Measurements from ENCODE around the gene NDUFV1.

NDUFV1 gene

GRCh38 chr11:67640758-67641337 is 34.1 kb downstream of the NDUFV1 start:
- H4K91ac ChIP-seq (ENCODE audit: low read depth, low read length, poor library complexity) = peak overlapping the region; percentile 3
- no peak overlapping the region for H4K8ac ChIP-seq (ENCODE audit: low read depth, low read length)
- peaks cover 0 to 2% of the 10 kb centered on the region in 2 donors for H3K9me3 ChIP-seq (replicated peaks in 1 of 2; ENCODE audit: control insufficient read depth in 2 of 2, insufficient read depth in 1 of 2, low read depth in 1 of 2, low read length in 2 of 2)
- H2BK5ac ChIP-seq (ENCODE audit: low read length) = peak overlapping the region; percentile 24
- peak overlapping the region; percentile 76 for H3K4ac ChIP-seq (ENCODE audit: low read length)
- H3K14ac ChIP-seq (ENCODE audit: low read length) = peak overlapping the region; percentile 47
- H3K36me3 ChIP-seq (replicated peaks in 1 of 2; ENCODE audit: control insufficient read depth in 2 of 2, insufficient read depth in 2 of 2, low read length in 2 of 2) = no peaks in the 10 kb centered on the region
- peaks cover 2% of the 10 kb centered on the region for H3K79me1 ChIP-seq (ENCODE audit: low read depth, low read length)
- peak overlapping the region; percentile 97 for H2BK15ac ChIP-seq (ENCODE audit: low read length)
- H2BK120ac ChIP-seq (ENCODE audit: low read depth, low read length) = no peak overlapping the region
- peak overlapping the region; percentile 48 for H3K18ac ChIP-seq (ENCODE audit: low read length)
- peak overlapping the region; percentile 71 for H2AFZ ChIP-seq (ENCODE audit: low read length)
- no CpG with 5 or more reads among the region's 12 CpGs for WGBS, 2 donors (ENCODE audit: extremely low coverage in 2 of 2, insufficient read length in 2 of 2, insufficient replicate concordance in 1 of 2)
- peak overlapping the region; percentile 67 for H3K9ac ChIP-seq (ENCODE audit: low read depth, low read length, poor library complexity)
- no peak for DNase-seq (ENCODE audit: low spot score)
- peak overlapping the region; percentile 89 for H3K23ac ChIP-seq (ENCODE audit: low read depth, low read length, poor library complexity)
- peaks cover 0 to 5% (median 2%) of the 10 kb centered on the region in 3 experiments for H3K27me3 ChIP-seq (ENCODE audit: control insufficient read depth in 3 of 3, insufficient read depth in 3 of 3, low read depth in 1 of 3, low read length in 3 of 3)
- no peak overlapping the region for H3K4me2 ChIP-seq (ENCODE audit: insufficient read depth, low read length, poor library complexity, severe bottlenecking)
- H3K4me3 ChIP-seq (ENCODE audit: low read length in 2 of 2) = no peak overlapping the region
- peaks cover 2 to 12% of the 10 kb centered on the region in 2 donors for H3K4me1 ChIP-seq (ENCODE audit: control insufficient read depth in 2 of 2, insufficient read depth in 1 of 2, low read depth in 1 of 2, low read length in 2 of 2)
- H2AK5ac ChIP-seq (ENCODE audit: low read depth, low read length) = peak overlapping the region; percentile 92
- peak overlapping the region; percentile 90 for H2BK12ac ChIP-seq (ENCODE audit: low read length)
- no peak overlapping the region for H3K27ac ChIP-seq (replicated peaks; ENCODE audit: low read length)

GRCh38 chr11:67641338-67642172 is 34.8 kb downstream of the NDUFV1 start:
- Histone ChIP-seq H3K14ac (ENCODE audit: low read length) (peak overlapping the region; percentile 71), H2BK5ac (ENCODE audit: low read length) (peak overlapping the region; percentile 24), H2AFZ (ENCODE audit: low read length) (no peak overlapping the region), H3K4me3 (ENCODE audit: low read length in 2 of 2) (peak overlapping the region in 1 of 2 donors; percentile 16), H2BK12ac (ENCODE audit: low read length) (peak overlapping the region; percentile 90), H3K27me3 (ENCODE audit: control insufficient read depth in 3 of 3, insufficient read depth in 3 of 3, low read depth in 1 of 3, low read length in 3 of 3) (peaks cover 0 to 5% (median 2%) of the 10 kb centered on the region in 3 experiments), H3K36me3 (replicated peaks in 1 of 2; ENCODE audit: control insufficient read depth in 2 of 2, insufficient read depth in 2 of 2, low read length in 2 of 2) (no peaks in the 10 kb centered on the region), H3K4me2 (ENCODE audit: insufficient read depth, low read length, poor library complexity, severe bottlenecking) (no peak overlapping the region), H3K27ac (replicated peaks; ENCODE audit: low read length) (no peak overlapping the region), H4K91ac (ENCODE audit: low read depth, low read length, poor library complexity) (no peak overlapping the region), H4K8ac (ENCODE audit: low read depth, low read length) (no peak overlapping the region), H2BK120ac (ENCODE audit: low read depth, low read length) (peak overlapping the region; percentile 61), H3K18ac (ENCODE audit: low read length) (peak overlapping the region; percentile 50), H3K23ac (ENCODE audit: low read depth, low read length, poor library complexity) (peak overlapping the region; percentile 89), H3K9ac (ENCODE audit: low read depth, low read length, poor library complexity) (peak overlapping the region; percentile 67), H3K79me1 (ENCODE audit: low read depth, low read length) (peaks cover 2% of the 10 kb centered on the region), H2AK5ac (ENCODE audit: low read depth, low read length) (peak overlapping the region; percentile 92), H3K4ac (ENCODE audit: low read length) (peak overlapping the region; percentile 76), H3K4me1 (ENCODE audit: control insufficient read depth in 2 of 2, insufficient read depth in 1 of 2, low read depth in 1 of 2, low read length in 2 of 2) (peaks cover 2 to 12% of the 10 kb centered on the region in 2 donors), H3K9me3 (replicated peaks in 1 of 2; ENCODE audit: control insufficient read depth in 2 of 2, insufficient read depth in 1 of 2, low read depth in 1 of 2, low read length in 2 of 2) (peaks cover 0 to 2% of the 10 kb centered on the region in 2 donors), H2BK15ac (ENCODE audit: low read length) (peak overlapping the region; percentile 97)
- DNase-seq (ENCODE audit: low spot score) = no peak
- no CpG with 5 or more reads among the region's 28 CpGs for WGBS, 2 donors (ENCODE audit: extremely low coverage in 2 of 2, insufficient read length in 2 of 2, insufficient replicate concordance in 1 of 2)

- Histone ChIP-seq H3K9me3 (replicated peaks in 1 of 2; ENCODE audit: control insufficient read depth in 2 of 2, insufficient read depth in 1 of 2, low read depth in 1 of 2, low read length in 2 of 2) (peaks cover 0 to 2% of the 10 kb centered on the region in 2 donors), H2AK5ac (ENCODE audit: low read depth, low read length) (peak overlapping the region; percentile 83), H2BK5ac (ENCODE audit: low read length) (no peak overlapping the region), H3K36me3 (replicated peaks in 1 of 2; ENCODE audit: control insufficient read depth in 2 of 2, insufficient read depth in 2 of 2, low read length in 2 of 2) (no peaks in the 10 kb centered on the region), H3K18ac (ENCODE audit: low read length) (peak overlapping the region; percentile 50), H2BK15ac (ENCODE audit: low read length) (peak overlapping the region; percentile 73), H3K4me2 (ENCODE audit: insufficient read depth, low read length, poor library complexity, severe bottlenecking) (no peak overlapping the region), H2AFZ (ENCODE audit: low read length) (no peak overlapping the region), H2BK12ac (ENCODE audit: low read length) (peak overlapping the region; percentile 69), H3K4me3 (ENCODE audit: low read length in 2 of 2) (no peak overlapping the region), H3K4me1 (ENCODE audit: control insufficient read depth in 2 of 2, insufficient read depth in 1 of 2, low read depth in 1 of 2, low read length in 2 of 2) (peaks cover 2 to 12% of the 10 kb centered on the region in 2 donors), H2BK120ac (ENCODE audit: low read depth, low read length) (no peak overlapping the region), H3K9ac (ENCODE audit: low read depth, low read length, poor library complexity) (no peak overlapping the region), H3K27ac (replicated peaks; ENCODE audit: low read length) (no peak overlapping the region), H3K27me3 (ENCODE audit: control insufficient read depth in 3 of 3, insufficient read depth in 3 of 3, low read depth in 1 of 3, low read length in 3 of 3) (peaks cover 0 to 5% (median 2%) of the 10 kb centered on the region in 3 experiments), H3K23ac (ENCODE audit: low read depth, low read length, poor library complexity) (peak overlapping the region; percentile 73), H4K8ac (ENCODE audit: low read depth, low read length) (no peak overlapping the region), H4K91ac (ENCODE audit: low read depth, low read length, poor library complexity) (no peak overlapping the region), H3K79me1 (ENCODE audit: low read depth, low read length) (peaks cover 2% of the 10 kb centered on the region), H3K4ac (ENCODE audit: low read length) (no peak overlapping the region), H3K14ac (ENCODE audit: low read length) (no peak overlapping the region)
- DNase-seq (ENCODE audit: low spot score) = no peak
- WGBS, 2 donors (ENCODE audit: extremely low coverage in 2 of 2, insufficient read length in 2 of 2, insufficient replicate concordance in 1 of 2) = no CpG with 5 or more reads among the region's 15 CpGs
Measured at GRCh38 chr11:67642173-67643120, 35.7 kb downstream of the NDUFV1 start.
